Measurements from ENCODE around the gene ADAM23.

ADAM23 gene

DNA sequence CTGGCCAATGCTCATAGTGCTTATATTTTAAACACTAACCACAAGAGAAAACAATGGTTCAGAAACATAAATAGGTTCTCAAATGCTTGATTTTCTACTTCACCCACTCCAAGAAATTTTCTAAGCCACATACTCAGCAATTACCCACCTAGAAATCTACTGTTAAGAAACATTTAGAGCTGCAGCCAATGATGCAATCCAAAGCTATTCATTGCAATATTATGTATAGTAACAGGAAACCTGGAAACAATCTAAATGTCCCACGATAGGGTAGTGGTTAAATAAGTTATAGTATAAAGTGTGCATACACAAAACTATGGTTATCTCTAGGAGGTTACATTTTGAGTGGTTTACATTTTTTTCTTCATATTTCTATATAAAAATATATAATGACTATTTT lies 204.7 kb downstream of the ADAM23 start:
- no peaks in the 10 kb centered on the region for H3K9me3 ChIP-seq
- no peak overlapping the region for H3K4me3 ChIP-seq (ENCODE audit: low read depth in 1 of 2, low read length in 1 of 2)
- H3K27me3 ChIP-seq = peaks cover 19% of the 10 kb centered on the region
- TF ChIP-seq, protein P1, sequence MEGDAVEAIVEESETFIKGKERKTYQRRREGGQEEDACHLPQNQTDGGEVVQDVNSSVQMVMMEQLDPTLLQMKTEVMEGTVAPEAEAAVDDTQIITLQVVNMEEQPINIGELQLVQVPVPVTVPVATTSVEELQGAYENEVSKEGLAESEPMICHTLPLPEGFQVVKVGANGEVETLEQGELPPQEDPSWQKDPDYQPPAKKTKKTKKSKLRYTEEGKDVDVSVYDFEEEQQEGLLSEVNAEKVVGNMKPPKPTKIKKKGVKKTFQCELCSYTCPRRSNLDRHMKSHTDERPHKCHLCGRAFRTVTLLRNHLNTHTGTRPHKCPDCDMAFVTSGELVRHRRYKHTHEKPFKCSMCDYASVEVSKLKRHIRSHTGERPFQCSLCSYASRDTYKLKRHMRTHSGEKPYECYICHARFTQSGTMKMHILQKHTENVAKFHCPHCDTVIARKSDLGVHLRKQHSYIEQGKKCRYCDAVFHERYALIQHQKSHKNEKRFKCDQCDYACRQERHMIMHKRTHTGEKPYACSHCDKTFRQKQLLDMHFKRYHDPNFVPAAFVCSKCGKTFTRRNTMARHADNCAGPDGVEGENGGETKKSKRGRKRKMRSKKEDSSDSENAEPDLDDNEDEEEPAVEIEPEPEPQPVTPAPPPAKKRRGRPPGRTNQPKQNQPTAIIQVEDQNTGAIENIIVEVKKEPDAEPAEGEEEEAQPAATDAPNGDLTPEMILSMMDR (IDR thresholded peaks at IDR 0.05) = no peak
- no peaks in the 10 kb centered on the region for H3K36me3 ChIP-seq
- no peaks in the 10 kb centered on the region for H3K4me1 ChIP-seq (ENCODE audit: control insufficient read depth in 1 of 2, insufficient read depth in 1 of 2, low read depth in 1 of 2, low read length in 1 of 2)
- H3K27ac ChIP-seq = no peak overlapping the region

DNA sequence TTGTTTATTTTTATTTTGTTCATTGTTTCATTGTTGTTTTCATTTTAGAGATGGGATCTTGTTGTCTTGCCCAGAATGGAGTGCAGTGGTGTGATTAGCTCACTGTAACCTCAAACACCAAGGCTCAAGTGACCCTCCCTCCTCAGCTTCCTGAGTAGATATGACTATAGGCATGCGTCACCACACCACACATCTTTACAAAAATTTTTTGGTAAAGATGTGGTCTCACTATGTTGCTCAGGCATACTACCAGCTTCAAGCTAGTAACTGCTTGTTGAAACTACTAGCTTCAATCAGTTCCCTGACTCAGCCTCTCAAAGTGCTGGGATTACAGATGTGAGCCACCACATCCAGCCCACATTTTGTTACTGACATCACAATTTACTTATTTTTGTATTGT lies 213.8 kb downstream of the ADAM23 start:
- no peak overlapping the region for H3K27ac ChIP-seq
- H3K4me1 ChIP-seq (ENCODE audit: control insufficient read depth in 1 of 2, insufficient read depth in 1 of 2, low read depth in 1 of 2, low read length in 1 of 2) = no peaks in the 10 kb centered on the region
- H3K4me3 ChIP-seq (ENCODE audit: low read depth in 1 of 2, low read length in 1 of 2) = no peak overlapping the region
- no peaks in the 10 kb centered on the region for H3K9me3 ChIP-seq
- H3K27me3 ChIP-seq = no peaks in the 10 kb centered on the region
- TF ChIP-seq, protein P1 (IDR thresholded peaks at IDR 0.05) = no peak
- no peaks in the 10 kb centered on the region for H3K36me3 ChIP-seq

DNA sequence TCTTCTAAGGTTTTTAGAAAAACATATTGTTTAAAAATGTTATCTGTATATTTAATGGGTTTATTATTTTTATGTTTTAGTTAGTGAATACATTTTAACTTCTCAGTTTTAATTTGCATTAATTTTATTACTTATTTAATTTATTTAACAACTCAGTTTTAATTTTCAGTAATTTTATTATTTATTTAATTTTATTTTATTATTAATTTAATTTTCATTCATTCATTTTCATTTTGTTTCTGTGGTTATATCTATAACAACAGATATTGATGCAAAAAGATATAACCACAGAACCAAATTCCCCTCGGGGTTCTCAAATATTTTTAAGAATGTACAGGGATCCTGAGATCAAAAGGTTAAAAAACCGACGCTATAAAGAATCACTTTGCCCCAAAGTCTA lies 221.9 kb downstream of the ADAM23 start:
- Histone ChIP-seq H3K4me3 (ENCODE audit: low read depth in 1 of 2, low read length in 1 of 2) (no peak overlapping the region), H3K4me1 (ENCODE audit: control insufficient read depth in 1 of 2, insufficient read depth in 1 of 2, low read depth in 1 of 2, low read length in 1 of 2) (no peaks in the 10 kb centered on the region), H3K9me3 (no peaks in the 10 kb centered on the region), H3K27me3 (no peaks in the 10 kb centered on the region), H3K36me3 (no peaks in the 10 kb centered on the region), H3K27ac (no peak overlapping the region)
- TF ChIP-seq, protein P1 (IDR thresholded peaks at IDR 0.05) = no peak

Data from neutrophil (primary cell).